Activated CD4-positive, alpha-beta T cell treated with anti-CD3 and anti-CD28 coated beads, Interleukin-2, amount 10 ng/mL, durations not matched to agents 7 days and 5 days (primary cell): ENCODE data around the gene TNFSF13B. TPM values are rescaled to one million over a fixed set of nuclear protein-coding genes. Genes with fewer than 3 reads are reported as not detected.
"Not testable (repeated sequence)": the region's sequence is repeated elsewhere in the genome, so short reads cannot be mapped to it uniquely, and the experiment has no call there.

Experiments
- CTCF ChIA-PET: fragments of 350-600 bp; sonication (Branson Sonifier 250); formaldehyde crosslinking; loops from one replicate; lab custom pipeline; 2021; ENCODE audit warnings: antibody characterized with exemption; lab: Charles Lee
- POLR2A ChIA-PET: fragments of 350-600 bp; sonication (Branson Sonifier 250); formaldehyde crosslinking; loops from one replicate; lab custom pipeline; 2021; ENCODE audit warnings: antibody characterized with exemption; lab: Charles Lee
- DNase-seq: peaks from one replicate; pipeline ENCODE4 v3.0.0-alpha.2; 2020
- H3K27ac Mint-ChIP-seq: one replicate; pipeline ENCODE4 v1.8.0; 2021; ENCODE audit warnings: mild to moderate bottlenecking, moderate library complexity, mixed read lengths
- H3K27me3 Mint-ChIP-seq: one replicate; pipeline ENCODE4 v1.8.0; 2021; ENCODE audit warnings: mixed read lengths
- H3K36me3 Mint-ChIP-seq: one replicate; pipeline ENCODE4 v1.8.0; 2021; ENCODE audit warnings: low read depth, mixed read lengths
- H3K4me1 Mint-ChIP-seq: one replicate; pipeline ENCODE4 v1.8.0; 2021; ENCODE audit warnings: mixed read lengths
- H3K4me3 Mint-ChIP-seq: one replicate; pipeline ENCODE4 v1.8.0; 2021; ENCODE audit warnings: mild to moderate bottlenecking, moderate library complexity, mixed read lengths
- H3K9me3 Mint-ChIP-seq: one replicate; pipeline ENCODE4 v1.8.0; 2021; ENCODE audit warnings: mixed read lengths
- total RNA-seq, 2 experiments: library from RNA; stranded (reverse); gene quantifications; one replicate each; pipeline ENCODE4 v1.2.3, GENCODE V29; 2021

Gene TNFSF13B
- total RNA-seq, 2 experiments from 2014 or later = 11.7 to 12.7 TPM

DNA sequence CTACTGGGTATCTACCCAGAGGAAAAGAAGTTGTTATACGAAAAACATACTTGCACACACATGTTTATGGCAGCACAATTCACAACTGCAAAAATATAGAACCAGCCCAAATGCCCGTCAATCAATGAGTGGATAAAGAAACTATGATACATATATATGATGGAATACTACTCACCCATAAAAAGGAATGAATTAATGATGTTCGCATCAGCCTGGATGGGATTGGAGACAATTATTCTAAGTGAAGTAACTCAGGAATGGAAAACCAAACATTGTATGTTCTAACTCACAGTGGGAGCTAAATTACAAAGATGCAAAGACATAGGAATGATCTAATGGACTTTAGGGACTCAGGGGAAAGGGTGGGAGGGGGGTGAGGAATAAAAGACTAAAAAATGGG, 1.7 kb upstream of the TNFSF13B start:
- Mint-ChIP-seq H3K4me1 (peaks cover 47% of the 10 kb centered on the region), H3K36me3 (peaks cover 17% of the 10 kb centered on the region)
- H3K9me3 Mint-ChIP-seq, H3K27ac Mint-ChIP-seq, DNase-seq, POLR2A ChIA-PET, H3K27me3 Mint-ChIP-seq, H3K4me3 Mint-ChIP-seq, CTCF ChIA-PET: not testable (repeated sequence)

DNA sequence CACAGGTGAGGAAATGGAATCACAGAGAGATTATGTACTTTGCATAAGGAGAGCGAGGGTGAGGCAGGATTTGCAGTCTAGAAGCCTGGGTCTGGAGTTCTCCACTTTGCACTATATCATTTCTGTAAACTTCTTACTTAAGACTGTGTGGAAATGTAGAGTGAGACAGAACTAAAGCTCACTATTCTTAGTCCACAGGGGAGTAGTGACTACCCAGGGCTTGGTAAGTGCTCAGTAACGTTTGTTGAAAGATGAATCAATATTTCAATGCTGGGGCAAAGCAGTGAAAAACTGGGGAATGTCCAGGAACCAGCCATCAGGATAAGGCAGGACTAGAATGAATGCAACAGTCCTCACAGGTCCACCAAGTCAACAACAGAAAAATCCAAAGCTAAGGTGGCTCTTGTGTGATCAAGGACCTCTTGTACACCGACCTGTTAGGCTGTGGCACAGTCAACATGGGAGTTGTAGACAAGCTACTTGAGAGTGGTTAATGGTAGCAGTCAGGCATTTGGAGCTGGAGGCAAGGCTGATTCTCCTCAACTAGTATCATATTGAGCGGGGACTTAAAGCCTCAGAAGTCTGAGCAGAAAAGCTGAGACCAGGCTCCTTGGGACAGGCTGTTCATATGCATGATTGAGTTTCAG, 929 bp upstream of the TNFSF13B start:
- no peak for DNase-seq
- Mint-ChIP-seq H3K9me3 (no peaks in the 10 kb centered on the region), H3K36me3 (peaks cover 20% of the 10 kb centered on the region), H3K4me1 (peaks cover 51% of the 10 kb centered on the region), H3K27me3 (no peaks in the 10 kb centered on the region), H3K27ac (peak overlapping the region; percentile 65), H3K4me3 (no peak overlapping the region)
- CTCF ChIA-PET = interaction anchor here (1.2 kb wide), 1 partner anchor 10 kb away, joined by 4 read pairs; no protein-coding TSS in a partner anchor
- POLR2A ChIA-PET = no interaction called here

- DNase-seq = peak; percentile 16
- Mint-ChIP-seq H3K4me1 (peaks cover 52% of the 10 kb centered on the region), H3K27me3 (no peaks in the 10 kb centered on the region), H3K36me3 (peaks cover 23% of the 10 kb centered on the region), H3K27ac (peak overlapping the region; percentile 92), H3K9me3 (no peaks in the 10 kb centered on the region), H3K4me3 (peak overlapping the region; percentile 77)
- ChIA-PET POLR2A (no interaction called here), CTCF (interaction anchor here (0.6 to 1.8 kb wide), 3 partner anchors 15 to 645 kb away, joined by 3 to 5 read pairs (median 3); no protein-coding TSS in a partner anchor)
Measured at GRCh38 chr13:108270442-108270841, 924 bp downstream of the TNFSF13B start.

DNA sequence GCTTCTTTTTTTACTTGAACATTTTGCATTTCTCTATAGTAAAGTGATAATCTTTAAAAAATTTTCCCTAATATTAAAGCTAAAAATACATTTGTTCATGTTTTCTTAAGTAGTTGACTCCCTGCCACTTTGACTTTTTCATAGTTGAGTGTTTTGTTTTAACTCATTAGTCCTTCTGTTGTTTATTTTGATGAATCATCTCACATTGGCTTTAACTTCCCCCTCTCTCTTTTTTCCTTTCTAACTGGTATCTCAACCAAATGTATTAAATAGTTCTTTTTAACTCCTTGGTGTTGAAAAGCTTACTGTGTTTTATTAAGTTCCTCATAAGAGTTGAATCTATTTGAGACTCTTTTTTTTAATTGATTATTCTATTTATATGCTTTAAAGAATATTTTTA, 2.8 kb downstream of the TNFSF13B start:
- Mint-ChIP-seq H3K9me3 (no peaks in the 10 kb centered on the region), H3K4me1 (peaks cover 36% of the 10 kb centered on the region), H3K36me3 (peaks cover 18% of the 10 kb centered on the region), H3K27ac (no peak overlapping the region), H3K27me3 (no peaks in the 10 kb centered on the region), H3K4me3 (peak overlapping the region; percentile 48)
- no peak for DNase-seq
- ChIA-PET CTCF (no interaction called here), POLR2A (no interaction called here)

DNA sequence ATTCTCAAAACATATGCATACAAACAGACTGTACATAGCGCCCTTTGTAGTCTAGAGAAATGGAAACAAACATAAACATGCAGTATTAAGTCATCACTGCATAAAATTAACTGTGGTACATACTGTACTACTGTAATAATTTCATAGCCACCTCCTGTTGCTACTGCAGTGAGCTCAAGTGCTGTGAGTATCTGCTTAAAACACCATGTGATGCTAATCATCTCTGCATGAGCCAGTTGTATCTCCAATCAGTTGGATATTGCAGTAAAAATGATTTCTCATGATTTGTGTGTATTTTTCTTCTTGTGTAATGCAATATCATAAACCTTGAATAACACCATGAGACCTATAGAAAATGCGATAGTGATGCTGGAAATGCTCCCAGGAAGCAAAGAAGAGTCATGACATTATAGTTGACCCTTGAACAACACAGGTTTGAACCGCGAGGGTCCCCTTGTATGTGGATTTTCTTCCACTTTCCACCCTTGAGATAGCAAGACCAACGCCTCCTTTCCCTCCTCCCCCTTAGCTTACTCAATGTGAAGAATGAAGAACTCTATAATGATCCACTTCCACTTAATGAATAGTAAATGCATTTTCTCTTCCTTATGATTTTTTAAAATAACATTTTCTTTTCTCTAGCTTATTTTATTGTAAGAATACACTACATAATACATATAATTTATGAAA, 4.1 kb downstream of the TNFSF13B start:
- Mint-ChIP-seq H3K9me3 (peaks cover 2% of the 10 kb centered on the region), H3K36me3 (peaks cover 16% of the 10 kb centered on the region), H3K4me3 (no peak overlapping the region), H3K4me1 (peaks cover 30% of the 10 kb centered on the region), H3K27ac (no peak overlapping the region), H3K27me3 (no peaks in the 10 kb centered on the region)
- CTCF ChIA-PET = no interaction called here
- POLR2A ChIA-PET = no interaction called here
- no peak for DNase-seq

DNA sequence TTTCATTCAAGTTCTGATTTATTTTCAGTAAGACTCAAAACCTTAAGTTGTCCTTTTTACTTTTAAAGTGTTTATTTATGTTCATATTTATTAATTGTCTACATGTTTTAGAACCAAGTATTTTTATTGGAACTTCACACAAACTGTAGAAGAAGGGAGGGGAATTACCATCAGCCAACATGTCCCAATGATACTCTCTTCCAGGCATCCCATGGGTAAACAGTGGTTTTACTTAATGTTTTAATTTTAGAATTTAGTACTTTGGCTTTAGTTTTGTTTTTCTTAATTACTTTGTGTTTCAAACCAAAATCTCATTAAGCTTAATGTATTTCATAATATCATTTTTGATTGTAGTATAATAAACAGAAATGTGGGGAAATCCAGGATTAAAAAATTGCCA, 5.2 kb downstream of the TNFSF13B start:
- H3K4me3 Mint-ChIP-seq = no peak overlapping the region
- H3K27me3 Mint-ChIP-seq = no peaks in the 10 kb centered on the region
- DNase-seq = no peak
- H3K27ac Mint-ChIP-seq = no peak overlapping the region
- H3K9me3 Mint-ChIP-seq = peaks cover 2% of the 10 kb centered on the region
- H3K36me3 Mint-ChIP-seq = peaks cover 21% of the 10 kb centered on the region
- ChIA-PET CTCF (no interaction called here), POLR2A (no interaction called here)
- peaks cover 22% of the 10 kb centered on the region for H3K4me1 Mint-ChIP-seq

DNA sequence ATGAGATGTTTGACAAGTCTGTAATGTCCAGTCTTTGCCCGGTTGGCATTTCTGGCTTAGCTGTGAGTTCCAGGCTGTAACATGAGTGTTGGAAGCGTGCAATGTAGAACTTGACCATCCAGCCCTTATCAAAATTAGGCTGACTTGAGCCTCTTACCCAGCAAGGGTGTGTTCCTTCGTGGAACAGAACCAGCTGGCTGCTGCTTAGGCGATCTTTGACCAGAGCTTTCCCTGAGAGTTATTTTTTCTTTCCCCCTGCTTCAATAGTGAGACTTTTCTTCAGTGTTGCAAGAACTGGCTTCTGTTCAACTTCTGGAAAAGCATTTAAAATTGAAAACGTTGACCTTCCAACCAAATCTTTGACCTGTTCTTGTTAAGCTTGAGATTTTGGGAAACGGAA, 6.5 kb downstream of the TNFSF13B start:
- peaks cover 2% of the 10 kb centered on the region for H3K9me3 Mint-ChIP-seq
- H3K4me3 Mint-ChIP-seq = no peak overlapping the region
- ChIA-PET CTCF (no interaction called here), POLR2A (interaction anchor here (0.5 kb wide), 1 partner anchor 619 kb away, joined by 3 read pairs; no protein-coding TSS in a partner anchor)
- H3K4me1 Mint-ChIP-seq = peaks cover 14% of the 10 kb centered on the region
- H3K27me3 Mint-ChIP-seq = no peaks in the 10 kb centered on the region
- peaks cover 21% of the 10 kb centered on the region for H3K36me3 Mint-ChIP-seq
- no peak overlapping the region for H3K27ac Mint-ChIP-seq
- no peak for DNase-seq

GRCh38 chr13:108278466-108278865, 8.9 kb downstream of the TNFSF13B start:
- ChIA-PET POLR2A (no interaction called here), CTCF (no interaction called here)
- H3K27me3 Mint-ChIP-seq = no peaks in the 10 kb centered on the region
- no peak overlapping the region for H3K4me3 Mint-ChIP-seq
- H3K9me3 Mint-ChIP-seq = peaks cover 2% of the 10 kb centered on the region
- H3K4me1 Mint-ChIP-seq = peaks cover 8% of the 10 kb centered on the region
- DNase-seq = no peak
- H3K36me3 Mint-ChIP-seq = peaks cover 19% of the 10 kb centered on the region
- peak overlapping the region; percentile 31 for H3K27ac Mint-ChIP-seq

GRCh38 chr13:108281901-108282300, 12.4 kb downstream of the TNFSF13B start:
- ChIA-PET POLR2A (no interaction called here), CTCF (no interaction called here)
- H3K27ac Mint-ChIP-seq = no peak overlapping the region
- H3K4me1 Mint-ChIP-seq = peaks cover 4% of the 10 kb centered on the region
- H3K36me3 Mint-ChIP-seq = peaks cover 10% of the 10 kb centered on the region
- H3K27me3 Mint-ChIP-seq = no peaks in the 10 kb centered on the region
- H3K9me3 Mint-ChIP-seq = peaks cover 2% of the 10 kb centered on the region
- DNase-seq = no peak
- no peak overlapping the region for H3K4me3 Mint-ChIP-seq

- Mint-ChIP-seq H3K27me3 (no peaks in the 10 kb centered on the region), H3K27ac (no peak overlapping the region), H3K4me3 (no peak overlapping the region)
Measured at GRCh38 chr13:108283110-108283509, 13.6 kb downstream of the TNFSF13B start.

DNA sequence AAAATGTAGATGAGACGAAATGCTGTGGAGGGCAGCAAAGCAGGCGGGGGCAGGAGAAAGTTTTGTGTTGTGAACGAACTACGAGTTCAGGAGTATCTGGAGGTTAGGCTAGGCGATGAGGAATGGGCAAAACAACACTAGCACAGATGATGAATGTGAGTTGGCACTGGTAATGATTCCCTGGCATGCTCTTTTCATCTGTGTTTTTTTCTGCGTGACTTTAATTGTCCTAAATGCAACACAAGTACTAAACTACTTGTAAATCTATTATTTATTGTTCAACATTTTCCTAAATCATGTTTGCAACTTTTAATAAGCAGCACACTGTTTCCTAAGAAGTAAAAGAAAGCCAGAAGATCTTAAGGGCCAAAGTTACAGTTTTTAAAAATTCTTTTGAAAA, 19.2 kb downstream of the TNFSF13B start:
- H3K4me3 Mint-ChIP-seq = no peak overlapping the region
- CTCF ChIA-PET = no interaction called here
- peaks cover 6% of the 10 kb centered on the region for H3K4me1 Mint-ChIP-seq
- no peak overlapping the region for H3K27ac Mint-ChIP-seq
- no peaks in the 10 kb centered on the region for H3K36me3 Mint-ChIP-seq
- no peaks in the 10 kb centered on the region for H3K27me3 Mint-ChIP-seq
- H3K9me3 Mint-ChIP-seq = no peaks in the 10 kb centered on the region
- no peak for DNase-seq
- POLR2A ChIA-PET = no interaction called here

More at GRCh38 chr13:108283110-108283509, 13.6 kb downstream of the TNFSF13B start:
- ChIA-PET CTCF (no interaction called here), POLR2A (no interaction called here)
- no peak for DNase-seq
- Mint-ChIP-seq H3K9me3 (peaks cover under 1% of the 10 kb centered on the region), H3K36me3 (peaks cover 9% of the 10 kb centered on the region), H3K4me1 (peaks cover 3% of the 10 kb centered on the region)

- H3K27ac Mint-ChIP-seq = no peak overlapping the region
- ChIA-PET CTCF (no interaction called here), POLR2A (no interaction called here)
- DNase-seq = no peak
- H3K27me3 Mint-ChIP-seq = no peaks in the 10 kb centered on the region
- no peak overlapping the region for H3K4me3 Mint-ChIP-seq
- peaks cover 6% of the 10 kb centered on the region for H3K4me1 Mint-ChIP-seq
- H3K36me3 Mint-ChIP-seq = no peaks in the 10 kb centered on the region
- no peaks in the 10 kb centered on the region for H3K9me3 Mint-ChIP-seq
Measured at GRCh38 chr13:108289819-108290218, 20.3 kb downstream of the TNFSF13B start.

- ChIA-PET CTCF (no interaction called here), POLR2A (no interaction called here)
- Mint-ChIP-seq H3K4me1 (no peaks in the 10 kb centered on the region), H3K27ac (no peak overlapping the region), H3K9me3 (no peaks in the 10 kb centered on the region), H3K27me3 (no peaks in the 10 kb centered on the region), H3K36me3 (peaks cover 8% of the 10 kb centered on the region), H3K4me3 (no peak overlapping the region)
- no peak for DNase-seq
Measured at GRCh38 chr13:108297114-108297513, 27.6 kb downstream of the TNFSF13B start.
